Uterus (tissue), 4 donors: ENCODE results near the gene PRPF18. TPM values are rescaled to one million over a fixed set of nuclear protein-coding genes. Genes with fewer than 3 reads are reported as not detected.

ENCODE experiments used
- DNase-seq, 2 donors: peaks; one replicate each; pipeline ENCODE4 v3.0.0-alpha.2; 2019 to 2020
- H3K27ac ChIP-seq, 2 donors: fragments of 200-600 bp; sonication (generic); 1 replicate in 1 of 2; 2 replicates in 1 of 2; pipeline ENCODE4 v1.5.1; 2016 to 2018
- H3K27me3 ChIP-seq, 2 donors: fragments of 200-600 bp; sonication (generic); one replicate each; pipeline ENCODE4 v1.5.1; 2018 to 2019; ENCODE audit warnings: control low read depth in 1 of 2
- H3K36me3 ChIP-seq, 2 donors: fragments of 200-600 bp; sonication (generic); one replicate each; pipeline ENCODE4 v1.5.1; 2019; ENCODE audit warnings: control low read depth in 1 of 2
- H3K4me1 ChIP-seq, 2 donors: fragments of 200-600 bp; sonication (generic); one replicate each; pipeline ENCODE4 v1.5.1; 2018 to 2019; ENCODE audit warnings: control low read depth in 1 of 2
- H3K4me3 ChIP-seq, 2 donors: fragments of 200-600 bp; sonication (generic); 1 replicate in 1 of 2; 2 replicates in 1 of 2; pipeline ENCODE4 v1.5.1; 2018 to 2019; ENCODE audit warnings: mild to moderate bottlenecking in 1 of 2
- H3K9me3 ChIP-seq, 2 donors: fragments of 200-600 bp; sonication (generic); one replicate each; pipeline ENCODE4 v1.5.1; 2019; ENCODE audit warnings: control low read depth in 1 of 2
- POLR2A ChIP-seq, 2 donors: fragments of 450-650 bp; IDR thresholded peaks; one replicate each; pipeline ENCODE4 v1.6.1; 2016; ENCODE audit warnings: antibody characterized with exemption in 2 of 2, mild to moderate bottlenecking in 1 of 2, moderate library complexity in 1 of 2
- intact Hi-C: fragments of 100-400 bp; cut with DNase I; formaldehyde crosslinking; loops from one replicate; pipeline ENCODE4 v1.15.1; 2023; ENCODE audit warnings: low total_unique reads
- total RNA-seq, 4 donors: library from RNA; depleted of rRNA in 3 of 4; stranded (reverse); fragments of >200 nt in 3 of 4; gene quantifications; one replicate each; pipeline versions ENCODE4 v1.1.0 to v1.2.4, GENCODE V29; 2014 to 2023
- TF ChIP-seq, protein P1 (sequence below), 4 experiments: fragments of 200-600 bp in 2 of 4; fragments of 450-650 bp in 2 of 4; sonication (generic) in 2 of 4; IDR thresholded peaks; one replicate each; pipeline ENCODE4 v1.5.1; 2016 to 2019; ENCODE audit warnings: antibody characterized with exemption in 4 of 4, mild to moderate bottlenecking in 2 of 4, moderate library complexity in 1 of 4
- donor health status: DM: yes; HTN: yes; CAD: no.

The PRPF18 gene
- total RNA-seq, 4 donors from 2014 or later, result 5.6 to 61.4 (median 22.5) TPM

DNA sequence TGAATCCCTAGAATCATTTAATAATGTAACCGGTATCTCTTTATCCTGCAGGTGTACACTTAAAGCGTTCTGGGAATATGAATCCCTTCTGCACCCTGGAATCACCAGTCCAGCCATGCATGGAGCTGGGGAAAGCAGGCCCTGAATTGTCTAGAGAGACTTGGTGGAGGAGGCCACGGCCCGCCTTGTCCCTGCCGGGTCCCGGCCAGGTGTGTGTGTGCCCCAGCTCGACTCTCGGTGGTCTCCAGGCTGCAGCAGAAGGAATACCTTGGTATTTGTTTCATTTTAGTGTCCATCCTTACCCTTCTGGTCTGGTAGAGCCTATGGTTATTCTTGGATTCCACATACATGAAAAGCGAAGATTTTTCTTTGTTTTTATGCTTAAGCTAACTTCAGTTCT is 58.1 kb downstream of the PRPF18 start:
- Histone ChIP-seq H3K4me3 (no peak overlapping the region), H3K9me3 (no peaks in the 10 kb centered on the region), H3K27me3 (no peaks in the 10 kb centered on the region), H3K27ac (no peak overlapping the region), H3K4me1 (no peaks in the 10 kb centered on the region), H3K36me3 (no peaks in the 10 kb centered on the region)
- TF ChIP-seq POLR2A (IDR thresholded peaks at IDR 0.05), result no peak
- TF ChIP-seq, protein P1, sequence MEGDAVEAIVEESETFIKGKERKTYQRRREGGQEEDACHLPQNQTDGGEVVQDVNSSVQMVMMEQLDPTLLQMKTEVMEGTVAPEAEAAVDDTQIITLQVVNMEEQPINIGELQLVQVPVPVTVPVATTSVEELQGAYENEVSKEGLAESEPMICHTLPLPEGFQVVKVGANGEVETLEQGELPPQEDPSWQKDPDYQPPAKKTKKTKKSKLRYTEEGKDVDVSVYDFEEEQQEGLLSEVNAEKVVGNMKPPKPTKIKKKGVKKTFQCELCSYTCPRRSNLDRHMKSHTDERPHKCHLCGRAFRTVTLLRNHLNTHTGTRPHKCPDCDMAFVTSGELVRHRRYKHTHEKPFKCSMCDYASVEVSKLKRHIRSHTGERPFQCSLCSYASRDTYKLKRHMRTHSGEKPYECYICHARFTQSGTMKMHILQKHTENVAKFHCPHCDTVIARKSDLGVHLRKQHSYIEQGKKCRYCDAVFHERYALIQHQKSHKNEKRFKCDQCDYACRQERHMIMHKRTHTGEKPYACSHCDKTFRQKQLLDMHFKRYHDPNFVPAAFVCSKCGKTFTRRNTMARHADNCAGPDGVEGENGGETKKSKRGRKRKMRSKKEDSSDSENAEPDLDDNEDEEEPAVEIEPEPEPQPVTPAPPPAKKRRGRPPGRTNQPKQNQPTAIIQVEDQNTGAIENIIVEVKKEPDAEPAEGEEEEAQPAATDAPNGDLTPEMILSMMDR (IDR thresholded peaks at IDR 0.05), result no peak
- no peak for DNase-seq
- intact Hi-C loops, result no loop called here

DNA sequence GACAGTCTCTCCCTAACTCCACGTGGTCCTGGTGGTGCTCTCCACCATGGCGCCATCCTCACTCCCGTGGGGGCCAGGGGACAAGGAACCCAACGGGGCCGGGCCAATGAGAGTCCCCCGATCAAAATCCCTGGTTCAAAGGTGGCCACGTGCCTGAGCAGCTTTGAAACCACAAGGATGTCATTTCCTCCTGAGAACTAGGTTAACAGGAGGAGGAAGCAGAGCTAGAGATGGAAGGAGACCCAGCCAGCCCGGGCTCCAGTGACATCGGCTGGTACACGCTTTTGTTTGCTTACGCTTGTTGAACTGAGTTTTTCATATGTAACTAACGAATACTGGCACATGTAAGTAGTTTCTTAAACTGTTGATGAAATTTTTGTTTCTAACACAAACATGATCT is 61.7 kb downstream of the PRPF18 start:
- intact Hi-C loops, result no loop called here
- DNase-seq, result no peak
- Histone ChIP-seq H3K36me3 (no peaks in the 10 kb centered on the region), H3K9me3 (no peaks in the 10 kb centered on the region), H3K4me3 (no peak overlapping the region), H3K27ac (no peak overlapping the region), H3K4me1 (no peaks in the 10 kb centered on the region), H3K27me3 (no peaks in the 10 kb centered on the region)
- no peak for TF ChIP-seq POLR2A (IDR thresholded peaks at IDR 0.05)
- TF ChIP-seq, protein P1 (IDR thresholded peaks at IDR 0.05), result no peak

DNA sequence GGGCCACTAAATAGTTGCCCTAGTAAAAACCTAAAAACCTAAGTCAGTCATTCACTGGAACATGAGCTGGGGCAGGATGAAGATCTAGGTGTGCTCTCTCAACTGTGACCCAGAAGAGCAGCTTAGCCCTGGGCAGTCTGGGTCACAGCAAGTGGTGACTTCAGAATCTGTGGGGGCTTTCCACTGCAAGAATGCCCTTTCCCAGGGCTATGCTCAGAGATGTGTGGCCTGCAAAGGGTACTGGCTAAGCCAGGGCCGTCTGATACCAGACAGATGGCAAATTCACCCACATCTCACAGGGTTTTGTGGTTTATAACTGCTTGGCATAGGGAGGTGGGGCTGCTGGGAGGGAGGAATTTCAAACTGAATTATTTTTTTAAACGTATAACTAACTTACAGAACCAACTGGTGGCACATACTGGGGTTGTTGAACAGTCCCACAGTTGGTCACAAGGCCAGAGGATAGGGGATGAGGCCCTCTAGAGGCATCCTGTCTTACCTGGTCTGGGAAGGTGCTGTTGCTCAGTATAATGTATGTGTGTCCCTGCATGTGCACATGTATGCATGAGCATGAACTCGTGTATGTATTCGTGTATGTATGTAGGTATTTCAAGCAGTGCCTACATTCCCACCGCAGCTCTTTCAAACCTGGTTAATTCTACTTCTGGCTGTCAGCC is 63.2 kb downstream of the PRPF18 start:
- H3K36me3 ChIP-seq, result no peaks in the 10 kb centered on the region
- intact Hi-C loops, result no loop called here
- no peak for TF ChIP-seq POLR2A (IDR thresholded peaks at IDR 0.05)
- TF ChIP-seq, protein P1 (IDR thresholded peaks at IDR 0.05), result no peak

DNA sequence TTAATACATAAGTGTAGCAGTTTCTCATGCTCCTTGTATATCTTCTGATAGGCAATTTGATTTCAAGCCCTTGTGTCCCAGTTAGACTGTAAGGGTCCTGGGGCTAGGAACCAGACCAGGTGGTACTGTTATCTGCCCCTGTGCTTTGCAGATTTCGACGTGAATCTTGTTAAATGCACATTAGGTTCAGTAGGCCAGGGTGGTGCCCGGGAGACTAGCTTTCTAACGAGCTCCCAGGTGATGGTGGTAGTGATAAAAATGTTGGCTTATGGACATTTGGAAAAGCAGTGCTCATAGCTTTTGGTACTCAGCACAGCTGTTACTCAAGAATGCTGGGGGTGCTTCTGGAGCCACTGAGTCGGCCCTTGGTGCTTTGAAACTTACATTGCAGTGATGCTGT is 64.2 kb downstream of the PRPF18 start:
- no peaks in the 10 kb centered on the region for H3K36me3 ChIP-seq
- intact Hi-C loops, result no loop called here

More for the DNA sequence above, 63.2 kb downstream of the PRPF18 start:
- H3K27ac ChIP-seq, result no peak overlapping the region
- no peaks in the 10 kb centered on the region for H3K27me3 ChIP-seq
- H3K4me3 ChIP-seq, result no peak overlapping the region
- no peaks in the 10 kb centered on the region for H3K9me3 ChIP-seq
- H3K4me1 ChIP-seq, result no peaks in the 10 kb centered on the region
- DNase-seq, result no peak

More for the DNA sequence above, 64.2 kb downstream of the PRPF18 start:
- Histone ChIP-seq H3K27ac (no peak overlapping the region), H3K4me3 (no peak overlapping the region), H3K4me1 (no peaks in the 10 kb centered on the region), H3K27me3 (no peaks in the 10 kb centered on the region), H3K9me3 (no peaks in the 10 kb centered on the region)
- TF ChIP-seq POLR2A (IDR thresholded peaks at IDR 0.05), result no peak
- TF ChIP-seq, protein P1 (IDR thresholded peaks at IDR 0.05), result no peak
- DNase-seq, result no peak
